Testis (tissue), 3 donors: Measurements from ENCODE around the gene TEKT5. TPM values are rescaled to one million over a fixed set of nuclear protein-coding genes. Genes with fewer than 3 reads are reported as not detected.

Experiments used
- DNase-seq: peaks from one replicate; pipeline ENCODE4 v3.0.0-alpha.2; 2019
- H3K27ac ChIP-seq, 2 donors: fragments of 200-600 bp; sonication (generic); one replicate each; pipeline ENCODE4 v1.5.1; 2019
- H3K27me3 ChIP-seq: fragments of 200-600 bp; sonication (generic); one replicate; pipeline ENCODE4 v1.5.1; 2019
- H3K36me3 ChIP-seq: fragments of 200-600 bp; sonication (generic); one replicate; pipeline ENCODE4 v1.5.1; 2017; ENCODE audit warnings: low read depth; ENCODE audit errors: missing control alignments
- H3K4me1 ChIP-seq: fragments of 200-600 bp; sonication (generic); one replicate; pipeline ENCODE4 v1.5.1; 2019
- H3K4me3 ChIP-seq, 2 donors: fragments of 200-600 bp; sonication (generic); one replicate each; pipeline ENCODE4 v1.5.1; 2017 to 2019
- H3K9me3 ChIP-seq: fragments of 200-600 bp; sonication (generic); one replicate; pipeline ENCODE4 v1.5.1; 2017
- POLR2A ChIP-seq: fragments of 450-650 bp; IDR thresholded peaks from one replicate; pipeline ENCODE4 v1.6.1; 2017; ENCODE audit warnings: antibody characterized with exemption, mild to moderate bottlenecking, moderate library complexity
- WGBS, 2 donors: methylation state at CpG; one replicate each; pipeline ENCODE4 v1.1.5; 2018; 5-methylcytosine and 5-hydroxymethylcytosine counted together
- intact Hi-C: fragments of 100-400 bp; cut with DNase I; formaldehyde crosslinking; loops from one replicate; pipeline ENCODE4 v1.15.1; 2023; ENCODE audit warnings: low total_unique reads
- polyA plus RNA-seq: library from polyadenylated mRNA; stranded (reverse); fragments of 350-450 nt; fragmentation: Illumina TruSeq; extraction: RNeasy Lipid Tissue Mini Kit (QIAGEN cat#74804); gene quantifications from one replicate; pipeline ENCODE4 v1.2.3, GENCODE V29; 2014; ENCODE audit warnings: low read depth, low replicate concordance; ENCODE audit not compliant: insufficient read depth
- total RNA-seq, 2 donors: library from RNA; depleted of rRNA; stranded (reverse); fragments of >200 nt; gene quantifications; one replicate each; pipeline ENCODE4 v1.2.3, GENCODE V29; 2016
- TF ChIP-seq, protein P1 (sequence below), 3 experiments: fragments of 450-650 bp in 2 of 3; fragments of 200-600 bp in 1 of 3; sonication (generic) in 1 of 3; IDR thresholded peaks; one replicate each; pipeline ENCODE4 v1.5.1; 2016 to 2019; ENCODE audit warnings: antibody characterized with exemption in 3 of 3, mild to moderate bottlenecking in 2 of 3, moderate library complexity in 1 of 3

The TEKT5 gene
- total and polyA plus RNA-seq, 3 donors from 2014 or later = 20.7 to 69.1 (median 35.6) TPM

DNA sequence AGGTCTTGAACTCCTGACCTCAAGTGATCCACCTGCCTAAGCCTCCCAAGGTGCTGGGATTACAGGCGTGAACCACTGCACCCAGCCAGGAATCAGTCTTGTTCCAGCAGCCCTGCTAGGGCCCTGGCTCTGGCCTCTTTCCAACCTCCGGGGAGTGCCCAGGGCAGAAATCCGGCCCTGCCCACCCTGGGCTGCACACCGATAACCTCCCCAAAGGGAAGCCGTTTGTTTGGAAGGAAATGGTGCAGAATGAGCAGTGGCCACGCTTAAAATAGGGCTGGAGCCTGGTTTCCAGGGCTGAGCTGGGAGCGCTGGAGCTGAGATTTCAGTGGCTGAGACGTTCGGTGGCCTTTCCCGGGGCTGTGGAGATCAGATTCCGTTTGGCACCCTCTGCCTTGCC, 96.6 kb downstream of the TEKT5 start:
- Histone ChIP-seq H3K9me3 (no peaks in the 10 kb centered on the region), H3K4me3 (no peak overlapping the region), H3K4me1 (no peaks in the 10 kb centered on the region), H3K36me3 (no peaks in the 10 kb centered on the region), H3K27ac (no peak overlapping the region), H3K27me3 (no peaks in the 10 kb centered on the region)
- no peak for TF ChIP-seq POLR2A
- TF ChIP-seq, protein P1, sequence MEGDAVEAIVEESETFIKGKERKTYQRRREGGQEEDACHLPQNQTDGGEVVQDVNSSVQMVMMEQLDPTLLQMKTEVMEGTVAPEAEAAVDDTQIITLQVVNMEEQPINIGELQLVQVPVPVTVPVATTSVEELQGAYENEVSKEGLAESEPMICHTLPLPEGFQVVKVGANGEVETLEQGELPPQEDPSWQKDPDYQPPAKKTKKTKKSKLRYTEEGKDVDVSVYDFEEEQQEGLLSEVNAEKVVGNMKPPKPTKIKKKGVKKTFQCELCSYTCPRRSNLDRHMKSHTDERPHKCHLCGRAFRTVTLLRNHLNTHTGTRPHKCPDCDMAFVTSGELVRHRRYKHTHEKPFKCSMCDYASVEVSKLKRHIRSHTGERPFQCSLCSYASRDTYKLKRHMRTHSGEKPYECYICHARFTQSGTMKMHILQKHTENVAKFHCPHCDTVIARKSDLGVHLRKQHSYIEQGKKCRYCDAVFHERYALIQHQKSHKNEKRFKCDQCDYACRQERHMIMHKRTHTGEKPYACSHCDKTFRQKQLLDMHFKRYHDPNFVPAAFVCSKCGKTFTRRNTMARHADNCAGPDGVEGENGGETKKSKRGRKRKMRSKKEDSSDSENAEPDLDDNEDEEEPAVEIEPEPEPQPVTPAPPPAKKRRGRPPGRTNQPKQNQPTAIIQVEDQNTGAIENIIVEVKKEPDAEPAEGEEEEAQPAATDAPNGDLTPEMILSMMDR (IDR thresholded peaks at IDR 0.05) = no peak
- no peak for DNase-seq
- WGBS, 2 donors = 62 to 79% methylated on average over 9 to 11 of the region's 11 CpGs
- intact Hi-C loops = no loop called here

DNA sequence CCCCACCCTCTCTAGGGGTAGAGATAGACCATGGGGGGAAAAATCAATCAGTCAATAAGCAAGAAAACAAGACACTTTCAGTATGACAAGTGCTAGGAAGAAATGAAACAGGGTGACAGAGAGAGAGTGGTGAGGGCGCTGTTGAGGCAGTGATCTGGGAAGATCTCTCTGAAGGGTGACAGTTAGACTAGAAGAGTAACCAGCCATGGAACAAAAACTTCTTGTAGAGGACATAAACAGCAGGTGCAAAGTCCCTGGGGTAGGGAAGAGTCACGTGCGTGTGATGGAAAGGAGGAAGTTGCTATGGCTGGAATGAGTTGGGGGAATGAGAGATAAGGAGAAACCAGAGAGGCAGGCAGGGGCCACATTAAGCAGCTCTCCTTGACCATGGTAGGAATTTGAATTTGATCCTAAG, 97.5 kb downstream of the TEKT5 start:
- Histone ChIP-seq H3K36me3 (no peaks in the 10 kb centered on the region), H3K9me3 (no peaks in the 10 kb centered on the region), H3K27ac (no peak overlapping the region), H3K4me3 (no peak overlapping the region), H3K27me3 (no peaks in the 10 kb centered on the region), H3K4me1 (no peaks in the 10 kb centered on the region)
- WGBS, 2 donors = 78 to 88% methylated on average over 3 of the region's 3 CpGs
- TF ChIP-seq, protein P1 (IDR thresholded peaks at IDR 0.05) = no peak
- TF ChIP-seq POLR2A = no peak
- intact Hi-C loops = no loop called here
- no peak for DNase-seq

DNA sequence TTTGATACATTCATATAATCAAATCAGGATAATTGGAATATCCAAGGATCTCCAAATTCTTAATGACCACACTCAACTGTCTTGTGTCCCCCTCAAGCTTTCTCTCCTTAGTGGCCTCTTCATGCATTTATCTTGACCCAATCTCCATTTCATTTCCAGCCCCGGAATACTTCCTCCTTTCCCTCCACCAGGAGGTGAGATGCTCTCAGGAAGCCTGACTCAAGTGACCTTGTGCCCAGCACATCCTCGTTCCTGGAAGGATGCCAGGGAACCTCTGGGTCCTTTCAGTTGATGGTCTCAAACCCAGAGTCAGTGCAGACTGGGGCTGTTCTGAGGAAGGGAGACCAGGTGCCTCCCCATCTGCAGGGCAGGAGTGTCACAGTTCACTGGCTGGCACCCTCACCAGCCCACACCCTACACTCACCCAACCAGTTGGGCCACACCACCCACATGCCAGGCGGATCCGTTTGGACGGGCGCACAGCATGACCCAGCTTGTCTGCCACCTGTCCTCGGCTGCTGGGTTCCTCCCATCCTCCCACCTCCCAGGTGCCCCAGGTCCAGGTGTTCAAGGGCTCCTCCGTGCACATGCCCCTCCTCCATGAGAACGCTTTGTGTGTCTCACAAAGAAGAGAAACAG, 100.3 kb downstream of the TEKT5 start:
- Histone ChIP-seq H3K27me3 (no peaks in the 10 kb centered on the region), H3K4me3 (no peak overlapping the region), H3K4me1 (no peaks in the 10 kb centered on the region), H3K27ac (no peak overlapping the region), H3K36me3 (no peaks in the 10 kb centered on the region), H3K9me3 (no peaks in the 10 kb centered on the region)
- intact Hi-C loops = no loop called here
- TF ChIP-seq, protein P1 (IDR thresholded peaks at IDR 0.05) = no peak
- TF ChIP-seq POLR2A = no peak
- DNase-seq = no peak
- WGBS, 2 donors = 66 to 75% methylated on average over 9 of the region's 9 CpGs

DNA sequence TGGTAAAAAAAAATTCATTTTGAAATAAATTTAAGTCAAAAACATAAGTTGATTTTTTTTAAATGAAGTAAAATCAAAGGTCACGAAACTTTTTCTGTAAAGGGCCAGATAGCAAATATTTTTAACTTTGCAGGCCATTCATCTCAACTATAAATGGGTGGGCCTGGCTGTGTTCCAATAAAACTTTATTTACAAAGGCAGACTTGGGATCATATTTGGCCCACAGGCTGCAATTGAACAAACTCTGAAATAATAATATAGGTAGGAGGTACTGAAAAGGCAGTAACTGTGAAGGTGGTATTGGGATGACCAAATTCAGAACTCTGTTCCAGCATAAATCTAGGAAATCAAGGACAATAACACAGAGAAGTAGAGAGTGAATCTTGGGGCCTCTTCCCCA, 102.1 kb downstream of the TEKT5 start:
- intact Hi-C loops = no loop called here
- Histone ChIP-seq H3K27ac (no peak overlapping the region), H3K36me3 (no peaks in the 10 kb centered on the region), H3K4me1 (no peaks in the 10 kb centered on the region), H3K27me3 (no peaks in the 10 kb centered on the region), H3K9me3 (no peaks in the 10 kb centered on the region), H3K4me3 (no peak overlapping the region)
- DNase-seq = no peak
- TF ChIP-seq, protein P1 (IDR thresholded peaks at IDR 0.05) = no peak
- no peak for TF ChIP-seq POLR2A
- 89 to 91% methylated on average over 1 of the region's 1 CpG for WGBS, 2 donors

DNA sequence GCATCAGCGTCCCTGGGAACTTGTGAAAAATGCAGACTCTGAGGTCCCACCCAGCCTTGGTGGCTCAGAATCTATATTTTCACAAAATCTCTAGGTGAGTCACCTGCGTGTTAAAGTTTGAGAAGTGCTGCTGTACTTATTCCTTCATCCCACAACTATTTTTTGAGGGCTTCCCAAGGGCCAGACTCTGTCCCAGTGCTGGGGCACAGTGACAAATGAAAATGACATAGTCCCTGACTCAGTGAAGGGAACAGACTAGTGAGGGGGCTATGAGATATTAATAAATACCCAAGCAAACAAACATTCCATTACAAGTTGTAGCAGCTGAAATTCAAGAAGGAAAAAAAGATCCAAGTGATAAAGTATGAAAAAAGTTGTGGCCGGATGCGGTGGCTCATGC, 104.4 kb downstream of the TEKT5 start:
- Histone ChIP-seq H3K36me3 (no peaks in the 10 kb centered on the region), H3K27ac (no peak overlapping the region), H3K4me1 (no peaks in the 10 kb centered on the region), H3K4me3 (no peak overlapping the region), H3K27me3 (no peaks in the 10 kb centered on the region), H3K9me3 (no peaks in the 10 kb centered on the region)
- WGBS, 2 donors = 93% methylated on average over 4 of the region's 4 CpGs
- DNase-seq = no peak
- intact Hi-C loops = no loop called here
- TF ChIP-seq POLR2A = no peak
- TF ChIP-seq, protein P1 (IDR thresholded peaks at IDR 0.05) = no peak
